COLO829 (cell line): ENCODE measurements around the gene PSME4.
A peak's percentile ranks its signal among the peaks of the same experiment; 100 is the strongest.
"Not testable (repeated sequence)": the region's sequence is repeated elsewhere in the genome, so short reads cannot be mapped to it uniquely, and the experiment has no call there.

Source experiments
- DNase-seq: peaks from one replicate; pipeline ENCODE4 v3.0.0; 2012; ENCODE audit warnings: low spot score

Gene PSME4

DNA sequence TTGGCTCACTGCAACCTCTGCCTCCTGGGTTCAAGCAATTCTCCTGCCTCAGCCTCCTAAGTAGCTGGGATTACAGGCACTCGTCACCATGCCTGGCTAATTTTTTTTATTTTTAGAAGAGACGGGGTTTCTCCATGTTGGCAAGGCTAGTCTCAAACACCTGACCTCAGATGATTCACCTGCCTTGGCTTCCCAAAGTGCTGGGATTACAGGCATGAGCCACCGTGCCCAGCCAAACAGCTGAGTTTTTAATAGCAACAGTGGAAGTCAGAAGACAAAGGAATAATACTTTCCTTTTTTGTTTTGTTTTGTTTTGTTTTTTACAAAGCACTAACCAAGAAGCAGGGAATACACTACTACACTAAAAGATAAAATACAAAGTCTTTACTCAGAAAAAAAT lies 127.9 kb downstream of the PSME4 start:
- DNase-seq, result no peak

DNA sequence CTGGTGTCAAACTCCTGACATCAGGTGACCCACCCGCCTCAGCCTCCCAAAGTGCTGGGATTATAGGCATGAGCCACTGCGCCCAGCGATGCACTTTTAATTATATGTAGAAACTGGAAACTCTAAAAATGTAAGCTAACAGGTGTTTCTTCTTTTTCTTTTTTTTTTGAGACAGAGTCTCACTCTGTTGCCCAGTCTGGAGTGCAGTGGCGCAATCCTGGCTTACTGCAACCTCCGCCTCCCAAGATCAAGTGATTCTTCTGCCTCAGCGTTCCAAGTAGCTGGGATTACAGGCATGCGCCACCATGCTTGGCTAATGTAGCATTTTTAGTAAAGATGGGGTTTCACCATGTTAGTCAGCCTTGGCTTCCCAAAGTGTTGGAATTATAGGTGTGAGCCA lies 129.1 kb downstream of the PSME4 start:
- not testable (repeated sequence) for DNase-seq

DNA sequence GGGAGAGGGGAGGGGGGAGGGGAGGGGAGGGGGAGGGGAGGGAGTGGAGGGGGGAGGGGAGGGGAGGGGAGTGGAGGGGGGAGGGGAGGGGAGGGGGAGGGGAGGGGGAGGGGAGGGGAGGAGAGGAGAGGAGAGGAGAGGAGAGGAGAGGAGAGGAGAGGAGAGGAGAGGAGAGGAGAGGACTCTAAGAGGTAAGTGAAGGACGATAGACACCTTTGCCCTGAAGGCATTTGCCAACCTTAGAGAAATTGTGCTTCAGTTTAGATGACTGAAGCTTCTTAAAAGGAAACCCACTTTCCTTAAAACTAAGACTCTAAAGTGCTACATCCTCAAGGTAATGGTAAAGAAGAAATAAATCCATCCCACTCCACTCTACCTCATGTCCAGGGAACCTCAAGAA lies 130.2 kb downstream of the PSME4 start:
- DNase-seq, result no peak

DNA sequence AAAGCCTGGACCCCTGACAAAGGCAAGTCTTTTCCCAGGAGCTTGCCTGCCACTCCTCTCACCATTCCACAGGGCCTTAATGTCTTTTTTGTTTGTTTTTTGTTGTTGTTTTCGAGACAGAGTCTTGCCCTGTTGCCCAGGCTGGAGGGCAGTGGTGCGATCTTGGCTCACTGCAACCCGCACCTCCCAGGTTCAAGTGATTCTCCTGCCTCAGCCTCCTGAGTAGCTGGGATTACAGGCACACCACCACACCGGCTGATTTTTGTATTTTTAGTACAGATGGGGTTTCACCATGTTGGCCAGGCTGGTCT lies 140.9 kb downstream of the PSME4 start:
- not testable (repeated sequence) for DNase-seq

DNA sequence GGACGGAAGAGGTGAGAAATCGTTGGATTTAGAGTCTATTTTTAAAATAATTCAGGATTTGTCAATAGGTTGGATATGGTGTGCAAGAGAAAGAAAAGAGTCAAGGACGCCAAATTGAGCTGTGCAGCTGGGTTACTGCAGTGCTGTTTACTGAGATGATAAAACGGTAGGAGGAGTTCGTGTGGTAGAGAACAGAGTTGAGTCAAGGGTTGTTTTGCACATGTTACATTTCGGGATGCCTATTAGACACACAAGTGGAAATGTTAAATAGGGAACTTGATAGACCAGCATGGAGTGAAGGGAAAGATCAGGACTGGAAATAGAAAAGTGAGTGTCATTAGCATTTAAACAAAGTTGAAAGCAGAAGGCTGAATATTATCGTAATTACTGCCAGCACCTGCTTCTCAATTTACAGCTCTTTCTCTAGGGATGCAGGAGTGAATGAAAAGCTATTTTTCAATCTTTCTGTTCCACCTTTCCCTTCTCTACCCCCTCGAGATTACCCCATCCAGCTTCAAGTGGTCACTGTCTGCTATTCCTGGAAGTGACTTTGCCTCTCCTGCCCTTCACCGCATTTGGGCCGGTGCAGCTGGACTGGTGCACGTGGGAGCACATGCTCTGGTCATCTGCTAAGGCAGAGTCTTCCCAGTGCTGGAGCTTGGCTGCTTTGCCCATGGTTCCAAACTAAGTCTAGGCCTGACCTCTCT lies 141.4 kb downstream of the PSME4 start:
- no peak for DNase-seq

DNA sequence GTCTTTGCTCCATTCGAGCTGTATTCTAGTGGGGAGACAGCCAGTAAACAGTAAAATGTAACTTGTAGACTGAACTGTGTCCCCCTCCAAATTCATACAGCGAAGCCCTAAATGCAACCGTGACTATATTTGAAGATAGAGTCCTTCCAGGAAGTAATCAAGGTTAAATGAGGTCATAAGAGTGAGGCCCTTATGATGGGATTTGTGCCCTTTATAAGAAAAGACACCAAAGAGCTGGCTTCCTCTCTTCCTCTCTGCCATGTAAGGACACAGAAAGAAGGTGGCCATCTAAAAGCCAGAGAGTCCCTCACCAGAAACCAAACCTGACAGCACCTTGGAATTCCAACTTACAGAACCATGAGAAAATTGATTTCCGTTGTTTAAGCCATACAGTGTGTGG lies 142.5 kb downstream of the PSME4 start:
- DNase-seq, result no peak

DNA sequence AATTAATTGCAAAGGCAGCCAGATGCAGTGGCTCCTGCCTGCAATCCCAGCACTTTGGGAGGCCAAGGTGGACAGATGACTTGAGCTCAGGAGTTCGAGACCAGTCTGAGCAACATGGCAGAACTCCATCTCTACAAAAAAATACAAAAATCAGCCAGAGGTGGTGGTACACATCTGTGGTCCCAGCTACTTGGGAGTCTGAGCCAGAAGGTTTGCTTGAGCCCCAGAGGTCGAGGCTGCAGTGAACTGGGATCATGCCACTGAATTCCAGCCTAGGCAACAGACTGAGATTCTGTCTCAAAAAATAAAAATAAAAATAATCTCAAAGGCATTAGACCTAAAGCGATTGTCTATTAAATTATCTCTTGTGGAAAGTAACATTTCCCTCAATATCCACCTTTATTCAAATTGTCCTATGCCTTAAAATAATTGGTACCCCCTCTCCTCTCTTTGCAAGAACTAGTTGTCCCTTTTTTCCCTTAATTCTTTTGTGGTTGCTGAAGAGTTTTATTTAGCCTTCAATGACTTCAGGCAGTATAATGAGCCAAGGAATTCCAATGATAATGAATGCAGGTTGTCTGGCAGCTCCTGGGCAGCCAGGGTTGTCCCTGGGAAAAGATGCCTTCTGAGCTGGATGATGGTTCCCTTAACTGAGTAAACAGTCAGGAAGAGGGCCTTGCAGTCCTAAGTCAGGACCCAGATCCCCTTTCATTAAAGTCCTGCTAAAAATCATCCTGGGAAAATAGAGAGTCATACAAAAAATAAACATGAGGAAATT lies 143.2 kb downstream of the PSME4 start:
- DNase-seq, result no peak

DNA sequence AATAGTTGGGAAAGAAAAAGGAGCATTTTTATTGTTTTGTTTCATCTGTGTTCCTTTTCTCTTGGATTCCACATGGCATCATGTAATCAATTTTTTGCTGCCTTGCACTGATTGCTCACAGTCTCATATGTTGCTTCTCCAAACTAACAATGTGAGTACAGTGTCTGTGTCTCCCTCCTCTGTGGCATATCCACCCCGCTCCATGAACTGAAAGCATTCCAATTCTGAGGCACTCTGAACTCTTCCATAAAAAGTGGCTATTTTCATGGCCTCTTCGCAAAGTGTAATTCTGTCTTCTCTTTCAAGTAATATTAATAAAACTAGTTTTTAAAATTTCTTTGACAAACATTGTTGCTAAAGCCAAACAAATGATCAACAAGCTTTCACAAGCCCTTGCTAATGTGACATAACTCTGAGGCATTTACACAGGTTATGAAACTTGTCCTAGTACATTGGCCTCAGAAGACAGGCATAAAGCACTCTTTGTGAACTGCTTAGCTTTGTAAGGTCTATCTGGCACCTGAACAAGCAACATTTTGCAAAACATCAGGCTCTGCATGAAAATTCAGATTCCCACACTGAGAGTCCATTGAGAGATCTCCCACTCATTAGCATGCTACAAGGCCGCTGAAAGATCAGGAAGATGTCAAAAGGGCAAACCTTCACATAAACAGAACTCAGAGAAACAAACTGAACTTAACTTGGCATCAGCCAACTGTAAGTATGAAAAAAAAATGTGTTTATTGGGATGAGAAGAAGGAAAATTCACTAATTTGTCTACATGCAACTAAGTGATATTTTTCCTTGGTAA lies 144.0 kb downstream of the PSME4 start:
- peak; percentile 81 for DNase-seq

DNA sequence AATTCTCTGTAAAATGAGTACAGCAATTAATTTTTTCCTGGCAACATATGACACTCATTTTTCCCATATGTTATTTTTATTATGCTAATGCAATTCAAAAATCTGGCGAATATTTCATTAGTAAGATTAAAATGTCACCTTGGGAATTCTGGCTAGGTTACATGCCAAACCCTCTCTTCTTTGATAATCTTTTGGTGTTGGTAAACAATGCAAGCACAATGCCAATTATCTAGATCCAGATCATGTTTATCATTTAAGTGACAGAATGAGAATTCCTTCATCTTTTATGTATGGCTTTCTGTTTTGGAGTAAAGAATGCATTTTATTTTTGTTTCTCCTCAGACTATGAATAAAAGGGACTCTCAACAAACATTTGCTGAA lies 144.8 kb downstream of the PSME4 start:
- DNase-seq, result no peak

DNA sequence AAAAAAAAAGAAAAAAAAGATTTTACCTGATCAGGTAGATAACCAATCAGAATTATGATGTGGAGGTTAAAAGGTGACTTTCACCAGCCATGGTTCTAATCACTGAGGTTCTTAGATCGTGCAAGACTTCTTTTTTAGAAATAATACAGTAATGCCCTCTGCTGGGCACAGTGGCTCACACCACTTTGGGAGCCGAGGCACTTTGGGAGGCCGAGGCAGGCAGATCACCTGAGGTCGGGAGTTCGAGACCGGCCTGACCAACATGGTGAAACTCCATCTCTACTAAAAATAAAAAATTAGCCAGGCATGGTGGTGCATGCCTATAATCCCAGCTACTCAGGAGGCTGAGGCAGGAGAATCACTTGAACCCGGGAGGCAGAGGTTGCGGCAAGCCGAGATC lies 147.2 kb downstream of the PSME4 start:
- DNase-seq, result not testable (repeated sequence)

DNA sequence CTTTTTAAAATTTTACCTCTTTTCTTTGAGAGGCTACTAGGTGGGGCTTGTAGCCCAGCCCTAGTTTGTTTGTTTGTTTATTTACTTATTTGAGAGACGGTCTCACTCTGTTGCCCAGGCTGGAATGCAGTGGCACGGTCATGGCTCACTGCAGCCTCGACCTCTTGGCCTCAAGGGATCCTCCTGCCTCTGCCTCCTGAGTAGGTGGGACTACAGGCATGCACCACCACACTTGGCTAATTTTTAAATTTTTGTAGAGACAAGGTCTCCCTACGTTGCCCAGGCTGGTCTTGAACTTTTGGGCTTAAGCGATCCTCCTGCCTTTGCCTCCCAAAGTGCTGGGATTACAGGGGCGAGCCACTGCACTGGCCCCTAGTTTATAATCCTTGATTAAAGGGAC lies 149.0 kb downstream of the PSME4 start:
- DNase-seq, result no peak

DNA sequence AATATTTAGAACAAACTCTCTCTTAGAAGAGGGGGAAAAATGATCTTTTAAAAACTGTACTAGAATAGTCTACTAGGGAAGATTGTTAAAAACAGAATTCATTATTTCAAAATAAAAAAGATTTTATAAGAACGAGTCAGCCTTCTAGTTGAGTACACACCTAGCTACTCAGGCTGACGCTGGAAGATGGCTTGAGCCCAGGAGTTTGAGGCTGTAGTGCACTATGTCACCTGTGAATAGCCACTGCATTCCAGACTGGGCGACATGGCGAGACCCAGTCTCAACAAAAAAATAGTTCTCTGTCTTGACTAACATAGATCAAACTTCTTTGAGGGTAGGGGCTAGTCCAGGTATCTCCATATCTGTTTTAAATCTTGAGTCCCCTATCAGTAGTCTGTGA lies 150.1 kb downstream of the PSME4 start:
- no peak for DNase-seq

DNA sequence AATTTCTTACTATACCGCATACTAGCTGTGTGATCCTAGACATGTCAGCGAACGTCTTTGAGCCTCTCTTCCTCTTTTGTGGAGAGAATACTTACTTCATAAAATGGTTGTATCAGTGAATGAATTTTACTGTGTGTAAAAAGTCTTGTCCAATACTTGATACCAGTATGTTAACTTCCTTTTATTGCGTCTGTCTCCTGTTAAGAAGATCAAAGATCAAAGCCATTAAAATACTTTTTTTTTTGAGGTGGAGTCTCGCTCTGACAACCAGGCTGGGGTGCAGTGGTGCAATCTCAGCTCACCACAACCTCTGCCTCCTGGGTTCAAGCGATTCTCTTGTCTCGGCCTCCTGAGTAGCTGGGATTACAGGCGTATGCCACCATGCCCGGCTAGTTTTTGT lies 150.7 kb downstream of the PSME4 start:
- DNase-seq, result no peak

DNA sequence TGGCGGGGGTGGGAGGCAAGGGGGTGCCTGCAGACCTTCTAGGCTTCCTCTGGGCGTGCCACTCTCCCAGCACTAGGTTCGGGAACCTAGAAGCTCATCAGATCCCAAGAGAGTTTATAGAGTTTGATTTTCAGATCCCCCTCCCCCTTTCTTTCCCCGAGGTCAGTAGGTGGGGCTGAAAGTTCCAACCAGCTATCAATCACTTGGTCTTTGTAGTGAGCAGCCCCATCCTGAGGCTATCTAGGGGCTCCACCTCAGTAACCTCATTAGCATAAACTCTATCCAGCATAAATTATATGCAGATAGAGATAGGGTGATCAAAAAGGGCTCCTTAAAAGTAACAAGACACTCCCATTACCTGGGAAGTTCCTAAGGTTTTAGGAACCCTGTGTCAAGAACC lies 151.2 kb downstream of the PSME4 start:
- no peak for DNase-seq

DNA sequence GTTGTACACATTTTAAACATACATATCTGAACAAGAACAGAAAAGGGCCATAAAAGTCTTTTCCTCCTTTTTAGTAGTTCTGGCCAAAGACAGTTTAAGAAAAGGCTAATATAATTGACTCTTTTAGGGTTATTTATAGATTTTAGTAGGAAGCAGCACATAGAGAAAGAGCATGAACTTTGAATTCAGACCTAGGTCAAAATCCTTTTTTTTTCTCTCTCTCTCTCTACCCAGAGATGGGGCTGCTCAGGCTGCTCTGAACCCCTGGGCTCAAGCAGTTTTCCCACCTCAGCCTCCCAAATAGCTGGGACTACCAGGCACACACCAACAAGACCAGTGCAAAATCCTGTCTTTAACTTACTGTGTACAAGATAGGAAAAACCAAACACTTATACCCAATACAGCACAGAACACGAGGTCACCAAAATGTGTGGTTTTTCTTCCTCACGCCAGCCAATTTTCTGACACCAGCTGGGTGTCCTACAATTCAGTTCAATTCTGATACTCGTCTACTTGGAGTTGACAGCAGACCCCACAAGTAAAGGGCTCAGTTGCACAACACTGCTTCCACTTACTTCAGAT lies 151.8 kb downstream of the PSME4 start:
- DNase-seq, result no peak
